ENCODE measurements around the gene HTD2.
"Not testable (repeated sequence)": the region's sequence is repeated elsewhere in the genome, so short reads cannot be mapped to it uniquely, and the experiment has no call there.

HTD2 gene

DNA sequence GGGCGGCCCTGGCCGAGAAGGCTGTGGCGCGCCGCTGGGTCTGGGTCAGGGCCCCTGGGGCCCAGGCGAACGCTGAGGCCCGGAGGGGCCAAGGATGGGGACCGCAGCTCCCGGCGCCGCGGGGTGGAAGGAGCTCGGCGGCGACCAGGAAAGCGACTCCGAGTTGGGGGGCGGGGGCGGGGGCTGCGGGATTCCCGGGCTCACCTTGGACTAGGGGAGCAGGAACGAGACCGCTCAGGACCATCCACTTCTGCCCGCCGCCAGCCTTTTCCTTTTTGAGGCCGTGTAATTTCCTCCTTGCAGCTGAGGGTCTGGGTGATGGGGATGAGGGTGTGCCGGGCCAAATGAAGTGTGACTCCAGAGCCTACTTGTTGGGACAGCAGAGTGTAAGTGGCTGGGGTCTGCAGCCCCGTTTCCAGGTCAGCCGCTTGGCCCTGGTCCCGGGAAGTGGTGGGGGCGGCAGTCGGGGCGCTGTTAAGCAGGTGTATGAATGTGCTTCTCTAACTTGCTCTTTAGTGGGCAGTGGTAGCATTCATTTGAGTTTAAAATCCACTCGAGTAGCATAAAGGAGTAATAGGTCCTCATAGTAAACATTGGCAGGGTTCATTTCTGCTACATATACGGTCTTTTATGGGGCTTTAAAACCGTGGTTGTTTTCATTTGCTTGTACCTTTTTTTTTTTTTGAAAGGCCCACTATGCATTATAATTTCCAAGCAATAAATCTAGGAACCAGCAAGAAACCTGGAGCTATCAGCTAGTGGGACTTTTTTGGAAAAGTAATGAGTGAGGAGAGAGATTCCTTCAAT is 27.1 kb downstream of the HTD2 start:
- peak; percentile 32 for DNase-seq

DNA sequence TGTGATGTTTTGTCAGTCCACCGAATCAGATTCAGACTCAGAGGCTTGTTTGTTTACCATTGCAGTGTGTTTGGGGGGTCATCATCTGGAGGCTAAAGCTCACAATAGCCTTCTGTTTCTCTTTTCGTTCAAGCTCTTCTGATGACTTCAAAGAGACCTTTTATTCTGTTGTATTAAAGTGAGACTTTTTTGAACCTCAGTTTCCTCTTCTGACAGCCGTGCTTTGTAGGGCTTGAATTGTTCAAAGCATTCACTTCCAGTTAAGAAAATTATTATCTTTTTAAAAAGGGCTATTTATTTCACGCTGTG is 27.6 kb downstream of the HTD2 start:
- DNase-seq: no peak

DNA sequence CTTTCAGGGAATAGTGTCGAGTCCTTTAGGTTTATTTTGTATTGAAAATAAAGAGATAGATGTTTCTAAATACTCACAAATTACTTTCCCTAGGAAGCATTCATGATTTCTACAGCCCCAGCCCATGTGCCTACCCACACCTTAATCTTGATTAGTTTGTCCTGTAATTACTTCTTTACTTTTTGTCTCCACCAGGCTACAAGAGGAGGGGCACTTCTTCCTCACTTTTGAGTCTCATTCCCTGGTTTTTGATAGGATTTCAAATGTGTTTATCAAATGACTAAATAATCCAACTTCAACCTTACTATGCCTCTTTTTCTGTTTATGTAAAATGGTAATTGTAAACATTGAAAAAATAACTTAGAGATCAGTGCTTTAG is 28.2 kb downstream of the HTD2 start:
- no peak for DNase-seq

DNA sequence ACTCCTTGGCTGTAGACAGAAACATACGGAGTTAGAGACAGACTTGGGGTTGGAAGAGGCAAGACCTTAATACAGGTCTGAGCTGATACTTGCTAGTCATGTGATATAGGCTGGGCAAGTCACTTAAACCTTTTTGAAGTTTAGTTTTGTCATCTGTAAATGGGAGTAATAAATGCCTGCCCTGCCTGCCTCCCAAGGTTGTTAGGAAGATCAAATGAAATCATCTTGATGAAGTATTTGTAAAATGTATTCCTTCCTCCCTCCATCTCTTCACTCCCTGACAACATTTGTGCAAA is 29.3 kb downstream of the HTD2 start:
- DNase-seq: no peak

DNA sequence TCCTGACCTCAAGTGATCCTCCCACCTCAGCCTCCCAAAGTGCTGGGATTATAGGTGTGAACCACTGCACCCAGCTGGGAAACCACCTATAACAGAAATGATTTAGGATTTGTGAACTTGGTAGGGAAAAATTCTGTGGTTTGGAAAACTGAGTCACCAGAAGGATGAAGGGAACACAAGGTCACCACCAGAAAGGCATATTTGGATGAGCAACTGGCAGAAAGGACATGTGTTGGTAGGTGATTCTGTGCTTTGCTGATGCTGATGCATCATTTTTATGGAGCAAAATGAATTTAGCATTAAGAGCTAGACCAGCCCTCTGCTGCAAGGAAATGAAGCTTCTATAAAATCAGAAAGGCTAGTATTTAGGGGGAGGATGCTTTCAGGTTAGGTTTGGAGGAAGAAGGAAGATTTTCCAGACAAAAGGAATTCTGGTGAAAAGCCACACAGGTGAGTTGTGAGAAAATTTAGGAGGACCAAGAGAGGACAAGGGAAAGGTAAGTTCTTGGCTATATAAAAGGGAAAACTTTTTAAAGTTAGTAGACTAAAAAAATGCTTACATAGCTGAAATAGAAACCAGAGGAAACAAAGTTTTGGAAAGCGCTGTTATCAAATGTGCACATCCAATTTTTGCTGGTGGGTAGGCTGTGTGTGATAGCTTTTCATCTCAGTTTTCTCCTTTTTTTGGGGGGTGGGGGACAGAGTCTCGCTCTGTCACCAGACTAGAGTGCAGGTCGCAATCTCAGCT is 30.0 kb downstream of the HTD2 start:
- peak; percentile 92 for DNase-seq

DNA sequence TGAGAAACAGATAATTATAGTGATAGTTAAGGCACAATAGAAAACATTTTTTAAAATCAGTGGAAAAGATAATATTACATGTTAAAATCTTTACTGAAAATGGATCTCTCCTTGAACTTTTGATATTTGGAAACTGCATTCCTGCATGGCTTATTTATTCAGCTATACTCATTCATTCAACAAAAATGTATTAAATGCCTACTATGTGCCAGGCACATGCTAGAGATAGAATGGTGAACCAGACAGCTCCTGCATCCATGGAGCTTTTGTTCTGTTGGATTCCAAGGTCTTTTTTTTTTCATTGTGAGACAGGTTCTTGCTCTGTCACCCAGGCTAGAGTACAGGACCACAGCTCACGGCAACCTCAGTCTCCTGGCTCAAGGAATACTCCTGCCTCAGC is 30.9 kb downstream of the HTD2 start:
- DNase-seq: no peak

DNA sequence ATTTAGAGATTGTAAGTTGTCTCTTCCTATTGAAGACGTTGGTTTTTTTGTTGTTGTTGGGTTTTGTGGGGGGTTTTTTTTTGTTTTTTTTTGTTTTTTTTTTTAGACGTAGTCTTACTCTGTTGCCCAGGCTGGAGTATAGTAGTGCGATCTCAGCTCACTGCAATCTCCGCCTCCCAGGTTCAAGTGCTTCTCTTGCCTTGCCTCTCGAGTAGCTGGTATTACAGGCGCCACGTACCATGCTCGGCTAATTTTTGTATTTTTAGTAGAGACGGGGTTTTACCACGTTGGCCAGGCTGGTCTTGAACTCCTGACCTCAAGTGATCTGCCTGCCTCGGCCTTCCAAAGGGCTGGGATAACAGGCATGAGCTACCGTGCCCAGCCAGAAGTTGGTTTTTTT is 32.8 kb downstream of the HTD2 start:
- not testable (repeated sequence) for DNase-seq

DNA sequence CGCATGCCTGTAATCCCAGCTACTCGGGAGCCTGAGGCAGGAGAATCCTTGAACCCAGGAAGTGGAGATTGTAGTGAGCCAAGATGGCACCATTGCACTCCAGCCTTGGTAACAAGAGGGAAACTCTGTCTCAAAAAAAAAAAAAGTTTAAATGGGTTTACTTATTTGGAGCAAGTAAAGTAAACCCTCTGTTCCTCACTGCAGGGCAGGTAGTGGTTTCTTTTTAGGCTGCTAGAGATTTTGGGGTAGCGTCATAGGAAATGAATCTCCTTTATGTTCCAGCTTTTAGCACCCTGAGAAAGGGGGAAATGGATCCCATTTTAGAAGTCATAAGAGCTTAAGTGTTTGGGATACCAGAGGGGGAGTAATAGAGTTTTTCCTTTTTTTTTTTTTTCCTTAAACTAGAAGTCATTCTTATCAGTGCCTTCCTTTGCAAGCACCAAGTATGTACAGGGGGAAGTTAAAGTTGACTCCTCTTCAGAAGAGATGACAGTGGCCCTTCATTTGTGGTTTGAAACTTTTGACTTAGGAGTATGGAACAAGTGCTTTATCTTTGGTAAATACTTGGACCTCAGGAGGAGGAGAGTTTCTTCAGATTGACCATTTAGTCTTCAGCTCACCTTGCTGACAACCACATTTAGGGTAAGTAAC is 34.4 kb downstream of the HTD2 start:
- no peak for DNase-seq

DNA sequence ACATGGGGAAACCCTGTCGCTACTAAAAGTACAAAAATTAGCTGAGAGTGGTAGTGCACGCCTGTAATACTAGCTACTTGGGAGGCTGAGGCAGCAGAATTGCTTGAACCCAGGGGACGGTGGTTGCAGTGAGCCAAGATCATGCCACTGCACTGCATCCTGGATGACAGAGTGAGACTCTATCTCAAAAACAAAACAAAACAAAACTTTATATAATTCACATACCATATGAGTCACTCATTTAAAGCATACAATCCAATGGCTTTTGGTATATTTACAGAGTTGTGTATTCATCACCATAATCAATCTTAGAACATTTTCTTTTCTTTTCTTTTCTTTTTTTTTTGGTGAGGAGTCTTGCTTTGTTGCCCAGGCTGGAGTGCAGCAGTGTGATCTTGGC is 35.1 kb downstream of the HTD2 start:
- peak; percentile 49 for DNase-seq

DNA sequence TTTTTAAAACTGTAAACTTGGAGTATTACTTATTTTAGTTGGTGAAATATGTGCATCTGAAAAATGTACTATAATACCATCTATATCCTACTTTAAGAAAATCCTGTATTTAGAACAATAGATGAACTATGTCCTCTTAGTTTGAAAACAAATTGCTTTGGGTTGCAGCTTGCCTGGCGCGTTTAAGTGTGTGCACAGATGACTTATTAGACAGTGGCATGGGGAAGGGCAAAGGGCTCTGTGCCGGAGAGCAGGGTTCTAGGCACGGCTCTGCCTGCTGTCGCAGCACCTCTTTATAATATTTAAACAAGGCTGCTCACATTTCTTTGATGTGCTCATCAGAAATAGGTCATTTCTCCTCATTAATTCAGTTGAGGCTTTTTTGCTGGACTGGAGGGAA is 36.4 kb downstream of the HTD2 start:
- no peak for DNase-seq

DNA sequence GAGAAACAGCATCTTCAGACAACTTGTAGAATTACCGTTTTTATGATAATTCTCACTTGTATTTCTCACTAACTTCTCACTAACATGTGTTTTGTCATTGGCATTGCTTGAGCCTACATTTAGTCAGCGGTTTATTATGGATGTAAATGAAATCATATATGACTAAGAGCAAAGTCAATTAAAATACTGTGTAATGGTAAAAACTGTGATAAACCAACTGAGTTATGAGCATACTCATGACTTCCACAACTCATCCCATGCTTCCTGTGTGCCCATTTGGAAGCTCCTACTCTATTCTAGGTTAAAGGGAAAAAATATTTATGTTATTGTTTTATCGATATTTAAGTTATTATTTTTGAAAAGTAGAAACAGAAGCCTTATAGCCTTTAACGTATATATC is 39.1 kb downstream of the HTD2 start:
- DNase-seq: no peak

DNA sequence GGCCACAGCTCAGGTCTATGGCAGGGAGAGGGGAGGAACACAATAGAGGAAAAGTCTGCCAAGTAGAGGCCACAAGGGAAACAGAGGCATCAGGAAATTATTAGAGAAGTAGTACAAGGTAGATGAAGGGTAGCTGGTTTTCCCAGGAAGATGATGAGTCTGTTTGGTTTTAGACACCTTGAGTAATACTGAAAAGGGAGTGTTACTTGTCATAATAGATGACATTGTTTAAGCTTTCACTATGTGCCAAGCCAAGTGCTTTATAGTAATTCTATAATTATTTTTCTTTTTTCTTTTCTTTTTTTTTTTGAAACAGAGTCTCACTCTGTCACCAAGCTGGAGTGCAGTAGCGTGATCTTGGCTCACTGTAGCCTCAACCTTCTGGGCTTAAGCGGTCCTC is 40.0 kb downstream of the HTD2 start:
- DNase-seq: no peak

DNA sequence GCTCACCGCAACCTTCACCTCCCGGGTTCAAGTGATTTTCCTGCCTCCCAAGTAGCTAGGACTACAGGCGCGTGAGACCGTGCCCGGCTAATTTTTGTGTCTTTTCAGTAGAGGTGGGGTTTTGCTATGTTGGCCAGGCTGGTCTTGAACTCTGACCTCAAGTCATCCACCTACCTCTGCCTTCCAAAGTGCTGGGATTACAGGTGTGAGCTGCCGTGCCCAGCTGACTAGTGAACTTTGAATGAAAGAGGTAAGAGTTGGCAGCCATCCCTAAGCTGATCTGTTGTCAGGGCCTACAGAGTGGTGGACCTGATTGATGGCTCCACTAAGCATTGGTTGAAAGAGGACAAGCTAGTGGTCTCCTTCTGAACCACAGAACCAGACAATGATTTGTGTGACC is 41.7 kb downstream of the HTD2 start:
- no peak for DNase-seq

DNA sequence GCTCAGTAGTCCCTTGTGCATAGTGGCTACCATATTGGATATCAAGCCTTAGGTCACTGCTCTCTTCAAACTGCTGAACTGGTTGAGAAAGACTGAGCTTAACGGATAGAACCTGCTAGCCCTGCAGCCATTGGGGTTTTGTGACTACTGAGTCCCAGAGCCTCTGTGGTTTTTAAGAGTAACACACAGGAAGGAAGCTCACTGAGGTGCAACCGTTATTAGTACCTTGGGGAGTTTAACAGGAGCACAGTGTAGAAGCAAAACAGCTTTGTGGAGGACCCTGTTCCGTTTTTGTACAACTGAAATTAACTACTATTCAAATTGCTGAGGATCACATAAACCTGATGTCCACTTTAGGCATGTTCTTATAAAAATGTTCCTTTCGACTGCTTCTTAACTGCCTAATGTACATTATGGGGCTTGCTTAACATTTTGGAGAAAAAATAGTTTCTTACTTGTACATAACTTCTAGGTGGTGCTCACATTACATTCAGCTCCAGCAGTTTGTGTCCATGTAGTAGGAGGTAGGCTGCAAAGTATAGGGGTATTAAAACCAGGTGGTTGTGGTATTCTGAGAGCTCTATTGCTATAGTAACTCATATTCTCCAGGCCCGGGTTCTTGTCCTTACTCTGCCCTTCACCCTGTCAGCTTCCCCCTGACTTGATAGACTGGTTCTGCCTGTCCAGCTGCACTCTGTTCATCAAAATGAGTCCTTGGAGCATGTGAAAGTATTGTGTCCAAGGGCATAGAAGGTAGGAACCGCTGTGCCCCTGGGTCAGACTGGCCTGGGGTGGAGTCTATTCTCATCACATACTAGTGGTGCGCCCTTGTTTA is 43.7 kb downstream of the HTD2 start:
- DNase-seq: no peak

DNA sequence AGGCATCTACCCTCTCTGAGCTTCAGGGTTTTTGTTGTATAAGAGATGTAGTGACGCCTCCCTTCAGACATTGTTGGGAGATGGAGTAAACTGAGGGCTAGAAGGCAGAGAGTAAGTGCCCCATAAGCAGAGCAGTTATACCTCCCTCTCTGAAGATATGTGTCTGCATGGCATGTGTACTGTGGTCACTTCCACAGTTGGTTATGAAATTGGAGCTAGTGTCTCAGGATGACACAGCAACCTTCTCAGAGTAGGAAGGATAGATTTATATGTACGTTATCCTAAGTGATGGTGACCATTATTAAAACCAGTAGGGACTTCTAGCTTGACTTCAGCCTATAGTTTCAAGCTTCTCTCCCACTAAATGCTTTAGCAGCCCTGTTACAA is 44.3 kb downstream of the HTD2 start:
- DNase-seq: no peak

DNA sequence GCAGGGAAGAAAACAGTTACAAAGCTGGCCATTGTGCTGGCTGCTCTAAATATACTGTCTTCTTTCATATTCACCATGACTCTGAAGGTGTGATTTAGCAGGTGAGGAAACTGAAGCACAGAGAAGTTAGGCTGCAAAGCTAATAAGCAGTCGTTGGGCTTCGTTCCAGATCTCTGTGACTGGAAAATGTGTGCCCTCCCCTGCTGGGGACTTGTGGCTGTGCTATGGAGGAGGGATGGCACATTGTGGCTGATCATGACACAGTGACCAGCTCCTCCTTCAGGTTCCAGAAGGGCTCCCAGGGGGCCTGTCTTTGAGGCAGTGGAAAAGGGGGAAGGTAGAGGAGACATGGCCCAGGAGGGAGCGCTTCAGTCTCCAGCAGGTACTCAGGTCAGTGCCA is 45.6 kb downstream of the HTD2 start:
- DNase-seq: no peak

DNA sequence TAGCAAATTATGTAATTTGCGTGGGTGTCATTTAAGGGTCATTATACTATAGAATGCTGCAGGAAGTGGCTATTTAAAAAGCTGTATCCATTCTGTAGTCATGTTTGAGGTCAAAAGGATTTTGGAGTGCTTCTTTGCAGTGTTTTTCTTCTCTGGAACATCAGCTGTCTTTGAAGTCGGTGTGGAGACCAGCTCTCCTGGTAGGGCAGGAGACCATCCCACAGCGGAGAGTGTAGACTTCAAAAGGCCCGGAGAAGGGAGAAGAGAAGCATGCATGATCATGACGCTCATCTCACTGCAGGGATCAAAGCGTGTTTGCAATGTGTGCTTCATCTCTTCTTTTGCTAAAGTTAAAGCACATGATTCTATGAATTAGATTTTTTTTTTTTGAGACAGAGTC is 46.3 kb downstream of the HTD2 start:
- DNase-seq: no peak

DNA sequence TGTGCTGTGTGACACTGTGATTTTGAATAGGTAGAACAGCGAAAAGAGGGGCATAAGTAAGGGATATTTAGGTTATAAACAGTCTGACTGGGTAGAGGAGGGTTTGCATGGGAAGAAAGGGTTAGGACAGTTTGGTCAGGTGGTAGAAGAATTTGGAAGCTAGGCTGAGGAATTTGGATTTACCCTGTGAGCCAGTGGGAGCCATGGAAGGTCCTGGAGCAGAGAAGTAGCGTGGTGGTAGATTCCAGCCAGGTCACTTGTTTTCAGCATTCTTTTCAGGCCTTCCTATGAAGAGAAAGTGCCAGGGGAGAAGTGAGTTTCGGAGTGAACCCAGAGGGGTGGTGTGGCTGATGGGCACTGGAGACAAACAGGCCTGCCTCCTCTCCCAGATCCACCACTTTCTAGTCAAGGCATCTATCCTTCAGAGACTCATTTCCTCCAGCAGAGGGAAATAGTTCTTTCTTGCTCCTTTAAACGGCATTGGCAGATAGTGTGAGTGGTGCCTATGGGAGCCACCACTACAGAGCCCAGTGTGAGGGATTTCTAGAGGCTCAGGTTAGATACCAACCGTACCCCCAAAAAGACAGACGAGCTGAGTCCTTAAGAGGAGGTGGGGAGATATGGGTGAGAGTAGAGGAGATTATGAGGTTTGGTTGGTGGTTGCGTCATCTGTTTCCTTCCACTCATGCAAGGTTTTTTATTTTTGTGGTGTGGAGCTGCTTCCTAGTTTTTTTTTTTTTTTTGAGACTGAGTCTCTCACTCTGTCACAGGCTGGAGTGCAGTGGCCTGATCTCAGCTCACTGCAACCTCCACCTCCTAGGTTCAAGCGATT is 47.6 kb downstream of the HTD2 start:
- no peak for DNase-seq

DNA sequence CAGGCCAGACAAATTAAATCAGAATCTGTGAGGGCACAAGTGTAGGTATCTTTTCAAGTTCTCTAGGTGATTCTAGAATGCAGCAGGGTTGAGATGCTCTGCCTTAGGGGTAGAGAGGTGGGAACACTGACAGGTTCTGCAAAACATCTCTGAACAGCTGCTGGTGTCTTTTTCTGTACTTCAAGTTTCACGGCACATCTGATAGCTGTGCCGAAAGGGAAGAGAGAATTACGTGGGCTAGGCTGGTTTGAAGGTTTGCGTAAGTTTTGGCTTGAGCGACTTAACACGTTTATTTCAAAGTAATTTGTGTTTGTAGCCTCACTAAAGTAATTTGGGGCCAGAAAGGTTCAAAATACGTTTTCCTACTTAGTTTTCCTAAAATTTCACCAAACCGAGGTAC is 48.9 kb downstream of the HTD2 start:
- no peak for DNase-seq

DNA sequence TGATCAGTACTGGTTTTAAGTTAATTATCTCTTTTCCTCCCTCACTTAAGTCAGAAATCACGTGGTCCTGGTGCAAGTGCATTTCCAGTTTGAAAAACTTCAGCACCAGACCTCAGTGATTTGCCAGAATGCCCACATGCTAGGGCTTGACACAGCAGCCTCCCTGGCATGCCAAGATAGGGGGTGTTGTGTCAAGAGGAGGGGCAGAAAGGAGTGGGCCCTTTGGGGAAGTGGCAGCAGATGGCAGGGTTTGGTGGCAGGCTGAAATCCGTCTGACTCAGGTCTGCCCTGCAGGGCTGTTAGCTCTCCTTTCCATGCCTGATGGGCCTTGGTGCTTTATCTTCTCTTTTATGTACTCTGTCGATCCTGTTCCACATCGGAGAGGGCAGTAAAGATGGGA is 49.7 kb downstream of the HTD2 start:
- DNase-seq: no peak

DNA sequence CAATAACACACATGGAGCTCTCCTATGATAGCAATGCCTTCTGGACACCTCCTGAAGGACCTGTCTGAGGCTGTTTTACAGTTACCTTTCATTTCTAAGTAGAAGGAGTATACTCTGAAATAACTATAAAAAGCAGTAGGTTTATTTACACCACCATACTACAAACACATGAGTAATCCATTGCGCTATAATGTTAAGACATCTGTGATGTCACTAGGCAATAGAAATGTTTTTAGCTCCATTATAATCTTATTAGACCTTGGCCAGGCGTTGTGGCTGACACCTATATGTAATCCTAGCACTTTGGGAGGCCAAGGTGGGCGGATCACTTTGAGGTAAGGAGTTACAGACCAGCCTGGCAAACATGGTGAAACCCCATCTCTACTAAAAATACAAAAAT is 51.1 kb downstream of the HTD2 start:
- DNase-seq: no peak

DNA sequence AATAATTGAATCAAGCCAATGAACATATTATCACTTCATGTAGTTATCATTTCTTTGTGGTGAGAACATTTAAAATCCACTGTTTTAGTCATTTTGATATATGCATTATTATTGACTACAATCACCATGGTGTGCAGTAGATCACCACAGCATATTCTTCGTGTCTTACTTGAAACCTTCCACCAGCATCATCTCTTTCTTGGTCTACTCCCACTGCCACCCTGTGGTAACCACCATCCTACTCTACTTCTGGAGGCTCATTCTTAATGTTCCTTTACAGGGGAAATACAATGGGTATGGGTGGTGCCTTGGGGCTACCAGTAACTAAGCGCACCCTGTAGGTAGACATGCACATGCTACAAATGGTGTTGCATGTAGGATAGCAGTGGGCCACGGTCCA is 51.8 kb downstream of the HTD2 start:
- DNase-seq: no peak

DNA sequence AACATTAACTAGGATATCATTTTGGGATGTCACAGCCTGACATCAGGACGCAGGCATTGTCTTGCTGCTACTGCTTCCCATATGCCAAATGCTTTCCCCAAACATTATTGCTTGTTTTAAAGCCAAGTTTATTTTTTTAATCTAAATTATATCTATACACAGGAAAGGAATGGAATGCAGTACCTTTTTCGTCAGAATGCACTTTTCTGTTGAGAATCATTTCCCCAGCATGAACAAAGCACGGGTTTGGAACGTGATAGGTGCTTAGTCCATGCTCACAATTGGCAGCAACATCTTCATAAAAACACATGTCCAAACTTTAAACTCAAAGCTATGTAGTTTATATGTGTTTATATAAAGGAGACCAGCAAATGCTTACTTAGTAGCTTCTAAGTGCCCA is 52.5 kb downstream of the HTD2 start:
- DNase-seq: no peak
